Measurements from ENCODE around the gene APMAP.

APMAP gene

GRCh38 chr20:24936526-24937407, 55.8 kb downstream of the APMAP start:
- no peaks in the 10 kb centered on the region for H3K9me3 ChIP-seq
- no peak overlapping the region for H3K4me3 ChIP-seq (ENCODE audit: low read depth, low read length)
- H3K27me3 ChIP-seq, result no peaks in the 10 kb centered on the region
- H3K36me3 ChIP-seq, result no peaks in the 10 kb centered on the region
- no peak for DNase-seq
- no peaks in the 10 kb centered on the region for H3K4me1 ChIP-seq
- TF ChIP-seq, protein P1, sequence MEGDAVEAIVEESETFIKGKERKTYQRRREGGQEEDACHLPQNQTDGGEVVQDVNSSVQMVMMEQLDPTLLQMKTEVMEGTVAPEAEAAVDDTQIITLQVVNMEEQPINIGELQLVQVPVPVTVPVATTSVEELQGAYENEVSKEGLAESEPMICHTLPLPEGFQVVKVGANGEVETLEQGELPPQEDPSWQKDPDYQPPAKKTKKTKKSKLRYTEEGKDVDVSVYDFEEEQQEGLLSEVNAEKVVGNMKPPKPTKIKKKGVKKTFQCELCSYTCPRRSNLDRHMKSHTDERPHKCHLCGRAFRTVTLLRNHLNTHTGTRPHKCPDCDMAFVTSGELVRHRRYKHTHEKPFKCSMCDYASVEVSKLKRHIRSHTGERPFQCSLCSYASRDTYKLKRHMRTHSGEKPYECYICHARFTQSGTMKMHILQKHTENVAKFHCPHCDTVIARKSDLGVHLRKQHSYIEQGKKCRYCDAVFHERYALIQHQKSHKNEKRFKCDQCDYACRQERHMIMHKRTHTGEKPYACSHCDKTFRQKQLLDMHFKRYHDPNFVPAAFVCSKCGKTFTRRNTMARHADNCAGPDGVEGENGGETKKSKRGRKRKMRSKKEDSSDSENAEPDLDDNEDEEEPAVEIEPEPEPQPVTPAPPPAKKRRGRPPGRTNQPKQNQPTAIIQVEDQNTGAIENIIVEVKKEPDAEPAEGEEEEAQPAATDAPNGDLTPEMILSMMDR (IDR thresholded peaks at IDR 0.05; ENCODE audit: low read depth, low read length), result no peak

GRCh38 chr20:24935766-24936525, 56.6 kb downstream of the APMAP start:
- TF ChIP-seq, protein P1 (IDR thresholded peaks at IDR 0.05; ENCODE audit: low read depth, low read length), result no peak
- H3K9me3 ChIP-seq, result no peaks in the 10 kb centered on the region
- H3K36me3 ChIP-seq, result no peaks in the 10 kb centered on the region
- no peaks in the 10 kb centered on the region for H3K27me3 ChIP-seq
- H3K4me3 ChIP-seq (ENCODE audit: low read depth, low read length), result no peak overlapping the region
- no peaks in the 10 kb centered on the region for H3K4me1 ChIP-seq
- DNase-seq, result no peak

- H3K4me1 ChIP-seq, result no peaks in the 10 kb centered on the region
- H3K4me3 ChIP-seq (ENCODE audit: low read depth, low read length), result no peak overlapping the region
- H3K9me3 ChIP-seq, result no peaks in the 10 kb centered on the region
- no peaks in the 10 kb centered on the region for H3K27me3 ChIP-seq
- DNase-seq, result no peak
- no peaks in the 10 kb centered on the region for H3K36me3 ChIP-seq
- TF ChIP-seq, protein P1 (IDR thresholded peaks at IDR 0.05; ENCODE audit: low read depth, low read length), result no peak
These were observed 57.4 kb downstream of the APMAP start for GRCh38 chr20:24935140-24935539.

DNA sequence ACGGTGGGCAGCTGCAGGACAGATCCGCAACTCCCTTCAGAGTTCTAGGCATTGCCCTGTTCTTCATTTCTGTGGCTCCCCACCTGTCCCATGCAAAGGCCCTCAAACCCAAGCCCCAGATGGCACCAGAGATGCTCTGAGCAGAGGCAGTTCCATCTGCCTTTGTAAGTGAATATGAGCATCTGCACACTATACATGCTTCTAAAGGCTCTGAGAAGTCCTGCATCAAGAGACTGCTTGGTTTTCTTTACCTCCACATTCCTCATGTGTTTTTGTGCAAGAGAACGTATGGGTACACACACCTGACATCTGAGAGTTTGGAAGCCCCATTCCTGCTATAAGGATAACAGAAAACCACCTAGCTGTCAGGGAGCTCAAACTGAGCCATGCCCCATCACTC, 57.8 kb downstream of the APMAP start:
- TF ChIP-seq, protein P1 (IDR thresholded peaks at IDR 0.05; ENCODE audit: low read depth, low read length), result no peak
- Histone ChIP-seq H3K4me3 (ENCODE audit: low read depth, low read length) (no peak overlapping the region), H3K9me3 (no peaks in the 10 kb centered on the region), H3K4me1 (no peaks in the 10 kb centered on the region), H3K27me3 (no peaks in the 10 kb centered on the region), H3K36me3 (no peaks in the 10 kb centered on the region)
- DNase-seq, result no peak

- no peak for DNase-seq
- H3K9me3 ChIP-seq, result no peaks in the 10 kb centered on the region
- TF ChIP-seq, protein P1 (IDR thresholded peaks at IDR 0.05; ENCODE audit: low read depth, low read length), result no peak
- no peaks in the 10 kb centered on the region for H3K27me3 ChIP-seq
- H3K4me1 ChIP-seq, result no peaks in the 10 kb centered on the region
- no peak overlapping the region for H3K4me3 ChIP-seq (ENCODE audit: low read depth, low read length)
- H3K36me3 ChIP-seq, result no peaks in the 10 kb centered on the region
These were observed 58.4 kb downstream of the APMAP start for GRCh38 chr20:24934101-24934661.
